Stimulated activated CD8-positive, alpha-beta memory T cell treated with anti-CD3 and anti-CD28 coated beads, Interleukin-15, amount 100 ng/mL, for 4 hours (primary cell): ENCODE data around the gene ALKBH8.
"Not testable (repeated sequence)": the region's sequence is repeated elsewhere in the genome, so short reads cannot be mapped to it uniquely, and the experiment has no call there.

ENCODE experiments used
- DNase-seq, 2 donors: peaks; one replicate each; pipeline ENCODE4 v3.0.0-alpha.2; 2020; ENCODE audit warnings: low read depth in 2 of 2

ALKBH8 gene

GRCh38 chr11:107565219-107565937, at the start of gene ALKBH8:
TSS of gene ALKBH8 (minus strand) at chr11:107565735. CDS start at chr11:107560893, 4,842 bp downstream.
- DNase-seq, result peak; percentile 45 to 52

- DNase-seq, result no peak
Observed at GRCh38 chr11:107612445-107612844, 46.9 kb upstream of the ALKBH8 start.

GRCh38 chr11:107609400-107610218, 44.1 kb upstream of the ALKBH8 start:
- DNase-seq, result no peak

GRCh38 chr11:107608809-107609208, 43.3 kb upstream of the ALKBH8 start:
- no peak for DNase-seq

- DNase-seq, result no peak
Observed at GRCh38 chr11:107606141-107606540, 40.6 kb upstream of the ALKBH8 start.

GRCh38 chr11:107605061-107606006, 39.8 kb upstream of the ALKBH8 start:
- DNase-seq, result no peak

GRCh38 chr11:107598225-107599139, 32.9 kb upstream of the ALKBH8 start:
- no peak for DNase-seq

GRCh38 chr11:107594736-107595135, 29.2 kb upstream of the ALKBH8 start:
- DNase-seq, result no peak

GRCh38 chr11:107593951-107594350, 28.4 kb upstream of the ALKBH8 start:
- DNase-seq, result no peak

GRCh38 chr11:107592813-107593212, 27.3 kb upstream of the ALKBH8 start:
- DNase-seq, result no peak

- no peak for DNase-seq
Observed at GRCh38 chr11:107592231-107592590, 26.7 kb upstream of the ALKBH8 start.

GRCh38 chr11:107591378-107592230, 26.1 kb upstream of the ALKBH8 start:
- DNase-seq, result no peak

GRCh38 chr11:107590460-107591377, 25.2 kb upstream of the ALKBH8 start, which contains the start of gene ELMOD1:
TSS of gene ELMOD1 (plus strand) at chr11:107591147. CDS start at chr11:107618190, 27,043 bp downstream.
- no peak for DNase-seq

- DNase-seq, result no peak
Observed at GRCh38 chr11:107587306-107587979, 21.9 kb upstream of the ALKBH8 start.

GRCh38 chr11:107583629-107584195, 18.2 kb upstream of the ALKBH8 start:
- DNase-seq, result no peak

- DNase-seq, result no peak
Observed at GRCh38 chr11:107581147-107581546, 15.6 kb upstream of the ALKBH8 start.

GRCh38 chr11:107579169-107579568, 13.6 kb upstream of the ALKBH8 start:
- not testable (repeated sequence) for DNase-seq

GRCh38 chr11:107577346-107577711, 11.8 kb upstream of the ALKBH8 start:
- no peak for DNase-seq
